Dermis blood vessel endothelial cell (primary cell): ENCODE data around the gene HSPH1. TPM values are rescaled to one million over a fixed set of nuclear protein-coding genes. Genes with fewer than 3 reads are reported as not detected.
A peak's percentile ranks its signal among the peaks of the same experiment; 100 is the strongest.

ENCODE experiments used
- DNase-seq: peaks from one replicate; pipeline ENCODE4 v3.0.0; 2010
- total RNA-seq: library from RNA; depleted of rRNA; stranded (reverse); fragments of >200 nt; gene quantifications from 2 replicates; pipeline ENCODE4 v1.2.3, GENCODE V29; 2014

The HSPH1 gene
- total RNA-seq, 1 donor from 2014 or later = 59.4 TPM

GRCh38 chr13:31175847-31176532 lies 14.3 kb upstream of the HSPH1 start:
- no peak for DNase-seq

- no peak for DNase-seq
These were observed 12.3 kb upstream of the HSPH1 start for GRCh38 chr13:31174018-31174417.

- peak; percentile 69 for DNase-seq
These were observed 10.8 kb upstream of the HSPH1 start for GRCh38 chr13:31172535-31172934.

- peak; percentile 42 for DNase-seq
These were observed 10.3 kb upstream of the HSPH1 start for GRCh38 chr13:31172001-31172400.

GRCh38 chr13:31168736-31169135 lies 7.0 kb upstream of the HSPH1 start:
- no peak for DNase-seq

- DNase-seq = no peak
These were observed 6.5 kb upstream of the HSPH1 start for GRCh38 chr13:31168166-31168565.

GRCh38 chr13:31167490-31167889 lies 5.8 kb upstream of the HSPH1 start:
- DNase-seq = no peak

GRCh38 chr13:31166591-31166990 lies 4.9 kb upstream of the HSPH1 start:
- no peak for DNase-seq

- DNase-seq = peak; percentile 99
These were observed 676 bp upstream of the HSPH1 start for GRCh38 chr13:31162151-31163008.

- DNase-seq = peak; percentile 80
These were observed 697 bp downstream of the HSPH1 start for GRCh38 chr13:31160857-31161556.

GRCh38 chr13:31159306-31159705 lies 2.4 kb downstream of the HSPH1 start:
- no peak for DNase-seq

- peak; percentile 18 for DNase-seq
These were observed 6.8 kb downstream of the HSPH1 start for GRCh38 chr13:31154939-31155338.

GRCh38 chr13:31151837-31152236 lies 9.9 kb downstream of the HSPH1 start:
- DNase-seq = no peak

GRCh38 chr13:31150315-31150985 lies 11.3 kb downstream of the HSPH1 start:
- DNase-seq = no peak

GRCh38 chr13:31149604-31150003 lies 12.1 kb downstream of the HSPH1 start:
- no peak for DNase-seq

GRCh38 chr13:31145417-31145816 lies 16.3 kb downstream of the HSPH1 start:
- no peak for DNase-seq

- DNase-seq = peak; percentile 51
These were observed 23.2 kb downstream of the HSPH1 start for GRCh38 chr13:31138515-31138914.

GRCh38 chr13:31136724-31137123 lies 25.0 kb downstream of the HSPH1 start:
- DNase-seq = no peak

GRCh38 chr13:31134039-31134711 lies 27.5 kb downstream of the HSPH1 start:
- no peak for DNase-seq

GRCh38 chr13:31133621-31134020 lies 28.1 kb downstream of the HSPH1 start:
- no peak for DNase-seq

GRCh38 chr13:31131470-31131961 lies 30.2 kb downstream of the HSPH1 start:
- no peak for DNase-seq

GRCh38 chr13:31129419-31129818 lies 32.3 kb downstream of the HSPH1 start:
- no peak for DNase-seq
